GM21367 (cell line): Measurements from ENCODE around the gene ADAT2.
"Not testable (repeated sequence)": the region's sequence is repeated elsewhere in the genome, so short reads cannot be mapped to it uniquely, and the experiment has no call there.

Source experiments
- ATAC-seq: cut with Tn5 transposase; IDR thresholded peaks from one replicate; pipeline ENCODE4 v1.9.1; 2021; ENCODE audit not compliant: unreplicated experiment

Gene ADAT2

GRCh38 chr6:143450453-143451371, at the start of gene ADAT2, which contains the start of gene PEX3:
Gene ADAT2 (minus strand): TSS chr6:143450695. CDS start chr6:143450658, 37 bp downstream.
Gene PEX3 (plus strand): TSS chr6:143450805. CDS start chr6:143451043, 238 bp downstream.
- ATAC-seq, result peak; percentile 96

- no peak for ATAC-seq
These were observed 47.9 kb upstream of the ADAT2 start for GRCh38 chr6:143498428-143498827.

- no peak for ATAC-seq
These were observed 46.5 kb upstream of the ADAT2 start for GRCh38 chr6:143496974-143497373.

- ATAC-seq, result no peak
These were observed 40.3 kb upstream of the ADAT2 start for GRCh38 chr6:143490775-143491174.

GRCh38 chr6:143490244-143490643, 39.7 kb upstream of the ADAT2 start:
- no peak for ATAC-seq

GRCh38 chr6:143486752-143487151, 36.3 kb upstream of the ADAT2 start:
- no peak for ATAC-seq

GRCh38 chr6:143485967-143486366, 35.5 kb upstream of the ADAT2 start:
- ATAC-seq, result no peak

GRCh38 chr6:143482593-143482992, 32.1 kb upstream of the ADAT2 start:
- no peak for ATAC-seq

- ATAC-seq, result no peak
These were observed 28.1 kb upstream of the ADAT2 start for GRCh38 chr6:143478479-143479062.

- no peak for ATAC-seq
These were observed 26.1 kb upstream of the ADAT2 start for GRCh38 chr6:143476545-143476944.

- no peak for ATAC-seq
These were observed 21.3 kb upstream of the ADAT2 start for GRCh38 chr6:143471822-143472221.

GRCh38 chr6:143468823-143469222, 18.3 kb upstream of the ADAT2 start:
- ATAC-seq, result not testable (repeated sequence)

- no peak for ATAC-seq
These were observed 17.5 kb upstream of the ADAT2 start for GRCh38 chr6:143468026-143468425.

GRCh38 chr6:143465546-143465945, 15.1 kb upstream of the ADAT2 start:
- ATAC-seq, result no peak

GRCh38 chr6:143457563-143458359, 7.3 kb upstream of the ADAT2 start:
- no peak for ATAC-seq

GRCh38 chr6:143451531-143451930, 1.0 kb upstream of the ADAT2 start:
- ATAC-seq, result no peak

GRCh38 chr6:143449714-143450452, 612 bp downstream of the ADAT2 start:
- ATAC-seq, result peak; percentile 14

GRCh38 chr6:143449082-143449713, 1.3 kb downstream of the ADAT2 start:
- no peak for ATAC-seq

GRCh38 chr6:143447865-143448264, 2.6 kb downstream of the ADAT2 start:
- ATAC-seq, result not testable (repeated sequence)

GRCh38 chr6:143443096-143443495, 7.4 kb downstream of the ADAT2 start:
- no peak for ATAC-seq
